Astrocyte of the spinal cord (primary cell): ENCODE results near the gene ATP13A2.

ENCODE experiments used
- DNase-seq: peaks from one replicate; pipeline ENCODE4 v3.0.0; 2011; ENCODE audit warnings: low read depth, low spot score
- H3K4me3 ChIP-seq: 2 replicates; pipeline ENCODE4 v1.5.1; 2011; ENCODE audit warnings: low read depth, mild to moderate bottlenecking, low read length, moderate library complexity
- in situ Hi-C: cut with HindIII; loops from 2 replicates; pipeline ENCODE4 v1.10.0; 2017; ENCODE audit warnings: low sequenced_read_pairs
- TF ChIP-seq, protein P1 (sequence below): IDR thresholded peaks from 2 replicates; pipeline ENCODE4 v1.5.1; 2012; ENCODE audit warnings: low read depth, mild to moderate bottlenecking, low read length, inconsistent platforms

ATP13A2 gene

DNA sequence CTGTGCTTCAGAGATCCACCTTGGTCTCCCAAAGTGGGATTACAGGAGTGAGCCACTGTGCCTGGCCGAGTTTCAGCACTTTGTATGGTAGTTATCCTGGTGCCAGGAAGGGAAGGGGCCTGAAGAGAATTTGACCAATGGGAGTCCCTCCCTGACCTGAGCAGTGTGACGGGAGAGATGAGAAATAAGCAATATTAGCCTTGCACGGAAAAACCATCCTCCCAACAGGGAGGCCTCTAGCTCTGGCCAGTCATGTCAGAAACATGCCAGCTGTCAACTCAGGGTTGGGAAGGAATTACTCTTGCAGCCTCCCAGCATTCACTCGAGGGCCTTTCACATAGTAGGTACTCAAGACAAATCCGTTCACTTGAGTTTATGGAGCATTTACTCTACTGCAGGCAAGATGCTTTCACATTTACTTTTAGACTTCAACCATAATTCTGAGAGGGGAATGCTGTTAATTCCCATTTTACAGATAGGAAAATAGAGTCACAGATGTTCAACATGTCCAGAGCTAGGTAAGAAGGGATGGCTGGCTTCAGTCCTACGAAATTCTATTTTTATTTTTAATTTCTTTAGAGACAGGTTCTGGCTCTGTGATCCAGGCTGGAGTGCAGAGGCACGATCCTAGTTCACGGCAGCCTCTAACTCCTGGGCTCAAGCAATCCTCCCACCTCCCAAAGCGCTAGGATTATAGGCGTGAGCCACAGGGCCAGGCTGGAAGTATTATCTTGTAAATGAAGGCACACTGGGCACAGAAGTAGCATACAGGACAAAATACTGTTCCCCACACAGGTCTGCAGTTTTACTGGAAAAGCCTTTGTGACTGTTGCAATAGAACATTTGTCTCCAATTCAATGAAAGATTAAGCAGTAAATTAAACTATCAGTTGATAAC is 3.2 kb upstream of the ATP13A2 start:
- no peak for DNase-seq
- H3K4me3 ChIP-seq = no peak overlapping the region
- TF ChIP-seq, protein P1, sequence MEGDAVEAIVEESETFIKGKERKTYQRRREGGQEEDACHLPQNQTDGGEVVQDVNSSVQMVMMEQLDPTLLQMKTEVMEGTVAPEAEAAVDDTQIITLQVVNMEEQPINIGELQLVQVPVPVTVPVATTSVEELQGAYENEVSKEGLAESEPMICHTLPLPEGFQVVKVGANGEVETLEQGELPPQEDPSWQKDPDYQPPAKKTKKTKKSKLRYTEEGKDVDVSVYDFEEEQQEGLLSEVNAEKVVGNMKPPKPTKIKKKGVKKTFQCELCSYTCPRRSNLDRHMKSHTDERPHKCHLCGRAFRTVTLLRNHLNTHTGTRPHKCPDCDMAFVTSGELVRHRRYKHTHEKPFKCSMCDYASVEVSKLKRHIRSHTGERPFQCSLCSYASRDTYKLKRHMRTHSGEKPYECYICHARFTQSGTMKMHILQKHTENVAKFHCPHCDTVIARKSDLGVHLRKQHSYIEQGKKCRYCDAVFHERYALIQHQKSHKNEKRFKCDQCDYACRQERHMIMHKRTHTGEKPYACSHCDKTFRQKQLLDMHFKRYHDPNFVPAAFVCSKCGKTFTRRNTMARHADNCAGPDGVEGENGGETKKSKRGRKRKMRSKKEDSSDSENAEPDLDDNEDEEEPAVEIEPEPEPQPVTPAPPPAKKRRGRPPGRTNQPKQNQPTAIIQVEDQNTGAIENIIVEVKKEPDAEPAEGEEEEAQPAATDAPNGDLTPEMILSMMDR = no peak
- in situ Hi-C loops = no loop called here

DNA sequence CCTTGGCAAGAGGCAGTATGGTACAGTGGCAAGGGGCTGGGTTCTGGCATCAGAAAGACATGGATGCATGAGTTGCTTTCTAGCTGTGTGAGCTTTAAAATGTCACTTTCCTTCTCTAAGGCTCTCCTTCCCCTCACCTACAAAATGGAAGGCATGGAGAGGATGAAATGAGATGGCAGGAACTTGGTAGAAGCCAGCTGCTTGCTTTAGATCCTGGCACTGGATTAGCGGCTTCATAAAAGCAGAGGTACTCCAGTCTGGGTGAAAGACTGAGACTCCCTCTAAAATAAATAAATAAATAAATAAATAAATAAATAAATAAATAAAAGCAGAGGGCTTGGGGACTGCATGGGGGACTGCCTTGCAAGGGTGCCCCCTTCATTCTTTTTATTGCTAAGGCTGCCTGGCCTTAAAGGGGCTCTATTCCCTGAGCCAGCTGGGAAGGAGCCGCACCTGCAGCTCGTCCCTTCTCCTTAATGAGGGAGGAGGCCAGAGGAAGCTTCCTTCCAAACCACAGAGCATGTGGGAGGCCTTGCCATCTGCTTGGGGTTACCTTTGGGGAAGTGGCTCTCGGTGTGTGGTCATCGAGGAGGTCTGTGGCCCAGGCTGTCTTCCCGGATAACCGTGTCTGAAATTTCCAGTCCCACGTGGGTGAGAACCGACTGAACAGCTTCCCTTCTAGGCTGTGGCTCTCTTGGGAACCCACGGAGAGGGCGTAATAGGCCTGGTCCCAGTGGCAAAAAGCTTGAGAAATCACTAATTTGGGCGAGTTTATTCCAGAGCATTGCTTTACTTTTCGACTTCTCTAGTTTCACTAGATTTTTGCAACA is 2.0 kb upstream of the ATP13A2 start:
- in situ Hi-C loops = no loop called here
- TF ChIP-seq, protein P1 = no peak
- H3K4me3 ChIP-seq = no peak overlapping the region
- no peak for DNase-seq

DNA sequence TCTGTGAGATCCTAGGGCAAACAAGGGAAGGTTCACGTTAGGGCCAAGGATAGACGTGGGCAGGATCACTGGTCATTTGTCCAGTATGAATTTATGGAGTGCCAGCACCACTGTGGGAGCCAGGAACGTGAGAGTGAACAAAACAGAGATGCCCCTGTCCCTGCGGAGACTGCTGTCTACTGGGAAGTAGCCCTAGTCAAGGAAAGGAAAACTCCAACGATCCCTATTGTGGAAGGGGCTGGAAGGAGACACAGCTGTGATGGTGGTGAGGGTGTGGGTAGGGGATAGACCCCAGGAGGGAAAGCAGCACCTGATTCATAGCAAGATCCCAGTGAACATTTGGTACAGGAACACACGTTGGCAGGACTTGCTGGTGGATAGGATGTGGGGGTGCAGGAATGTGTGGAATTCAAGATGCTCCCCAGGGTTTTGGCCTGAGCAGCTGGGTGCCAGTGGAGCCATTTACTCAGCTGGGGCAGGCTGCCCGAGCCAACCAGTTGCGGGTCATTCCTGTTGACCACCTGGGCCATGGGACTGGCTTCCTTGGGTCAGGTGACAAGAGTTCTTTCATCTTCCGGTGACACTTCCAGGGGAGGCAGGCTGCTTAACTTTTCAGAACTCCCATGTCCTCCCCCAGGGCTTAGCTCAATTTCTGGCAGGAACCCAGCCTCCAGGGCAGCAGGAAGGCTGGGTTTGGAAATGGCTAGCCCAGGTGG is 1.2 kb upstream of the ATP13A2 start:
- peak; percentile 46 for DNase-seq
- in situ Hi-C loops = no loop called here
- no peak overlapping the region for H3K4me3 ChIP-seq
- TF ChIP-seq, protein P1 = no peak

DNA sequence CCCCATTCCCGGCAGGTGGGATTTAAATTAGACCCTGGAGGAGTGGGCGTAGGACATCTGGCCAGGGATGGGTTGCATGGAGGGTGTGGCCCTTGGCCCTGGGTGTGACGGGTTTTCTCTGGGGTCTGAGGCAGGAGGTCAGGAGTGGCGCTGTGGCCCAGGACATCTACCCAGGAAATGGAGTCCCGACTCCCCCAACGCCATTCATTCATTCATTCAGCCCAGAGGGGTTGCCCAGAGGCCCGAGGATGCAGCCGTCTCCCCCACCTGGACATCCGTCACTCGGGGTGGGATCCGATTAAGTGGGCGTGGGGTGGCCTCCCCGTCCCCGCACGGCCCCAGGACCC is 663 bp downstream of the ATP13A2 start:
- TF ChIP-seq, protein P1 = no peak
- no peak for DNase-seq
- H3K4me3 ChIP-seq = peak overlapping the region; percentile 63
- in situ Hi-C loops = no loop called here

DNA sequence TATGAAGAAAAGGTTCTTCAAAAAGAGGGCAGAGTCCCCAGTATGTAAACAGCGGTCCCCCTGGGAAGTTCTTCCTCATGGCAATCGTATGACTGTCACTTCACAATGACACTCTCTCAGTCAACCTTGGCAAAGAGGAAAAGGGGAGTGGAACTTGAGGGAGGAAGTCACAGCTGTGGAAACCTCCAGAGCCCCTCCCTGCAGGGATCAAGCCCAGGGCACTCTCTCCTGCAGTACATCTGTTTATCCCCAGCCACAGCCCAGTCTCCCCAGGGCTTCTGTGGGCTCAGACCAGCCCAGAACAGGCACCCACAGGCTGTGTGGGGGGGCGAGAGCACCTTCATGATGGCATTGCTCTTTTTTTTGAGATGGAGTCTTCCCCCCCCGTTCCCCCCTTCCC is 2.0 kb downstream of the ATP13A2 start:
- TF ChIP-seq, protein P1 = no peak
- DNase-seq = no peak
- no peak overlapping the region for H3K4me3 ChIP-seq
- in situ Hi-C loops = no loop called here

DNA sequence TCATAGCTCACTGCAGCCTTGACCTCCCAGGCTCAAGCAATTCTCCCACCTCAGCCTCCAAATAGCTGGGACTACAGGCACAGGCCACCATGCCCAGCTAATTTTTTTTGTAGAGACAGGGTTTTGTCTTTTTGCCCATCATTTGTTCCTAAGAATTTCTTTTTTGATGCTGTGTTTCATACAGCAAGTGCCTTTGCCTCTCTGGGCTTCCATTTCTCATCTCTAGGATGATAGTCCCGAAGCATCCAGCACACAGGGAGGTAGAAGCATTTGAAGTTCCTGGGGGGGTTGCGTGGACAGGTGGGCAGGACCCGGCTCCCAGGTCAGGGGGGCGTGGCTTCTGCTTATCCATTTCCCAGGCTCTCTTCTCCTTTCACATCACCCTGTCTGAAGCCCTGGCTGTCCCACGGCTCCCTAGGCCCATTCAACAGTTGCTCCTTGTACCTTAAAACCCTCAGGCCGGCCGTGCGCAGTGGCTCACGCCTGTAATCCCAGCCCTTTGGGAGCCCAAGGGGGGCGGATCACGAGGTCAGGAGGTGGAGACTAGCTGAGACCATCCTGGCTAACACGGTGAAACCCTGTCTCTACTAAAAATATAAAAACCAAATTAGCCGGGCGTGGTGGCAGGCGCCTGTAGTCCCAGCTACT is 3.4 kb downstream of the ATP13A2 start:
- in situ Hi-C loops = no loop called here
- H3K4me3 ChIP-seq = no peak overlapping the region
- no peak for DNase-seq
- TF ChIP-seq, protein P1 = no peak
